Epithelial cell of prostate (primary cell): ENCODE results near the gene ODC1.

ENCODE experiments used
- DNase-seq: peaks from one replicate; pipeline ENCODE4 v3.0.0-alpha.2; 2011; ENCODE audit warnings: low read depth, low spot score
- H3K27ac ChIP-seq: fragments of 450-650 bp; 2 replicates; pipeline ENCODE4 v1.5.1; 2017; ENCODE audit warnings: mild to moderate bottlenecking

The ODC1 gene

GRCh38 chr2:10406016-10406415, 42.1 kb downstream of the ODC1 start:
- no peak for DNase-seq
- peak overlapping the region; percentile 82 for H3K27ac ChIP-seq

- DNase-seq, result peak; percentile 90
- H3K27ac ChIP-seq, result peak overlapping the region; percentile 82
Measured at GRCh38 chr2:10405448-10405847, 42.7 kb downstream of the ODC1 start.

GRCh38 chr2:10404324-10405143, 43.6 kb downstream of the ODC1 start:
- DNase-seq, result no peak
- peak overlapping the region; percentile 82 for H3K27ac ChIP-seq

- no peak overlapping the region for H3K27ac ChIP-seq
- no peak for DNase-seq
Measured at GRCh38 chr2:10402653-10403215, 45.4 kb downstream of the ODC1 start.

GRCh38 chr2:10402062-10402585, 46.0 kb downstream of the ODC1 start:
- H3K27ac ChIP-seq, result no peak overlapping the region
- no peak for DNase-seq

GRCh38 chr2:10400978-10401951, 46.9 kb downstream of the ODC1 start:
- no peak overlapping the region for H3K27ac ChIP-seq
- DNase-seq, result no peak

- no peak for DNase-seq
Measured at GRCh38 chr2:10400568-10400977, 47.6 kb downstream of the ODC1 start.

GRCh38 chr2:10400002-10400401, 48.1 kb downstream of the ODC1 start:
- no peak overlapping the region for H3K27ac ChIP-seq
- no peak for DNase-seq

More at GRCh38 chr2:10400568-10400977, 47.6 kb downstream of the ODC1 start:
- no peak overlapping the region for H3K27ac ChIP-seq

GRCh38 chr2:10399358-10399757, 48.8 kb downstream of the ODC1 start:
- no peak overlapping the region for H3K27ac ChIP-seq

GRCh38 chr2:10398496-10398895, 49.6 kb downstream of the ODC1 start:
- DNase-seq, result no peak
- H3K27ac ChIP-seq, result no peak overlapping the region

More at GRCh38 chr2:10399358-10399757, 48.8 kb downstream of the ODC1 start:
- DNase-seq, result no peak

- DNase-seq, result no peak
- no peak overlapping the region for H3K27ac ChIP-seq
Measured at GRCh38 chr2:10397878-10398277, 50.2 kb downstream of the ODC1 start.

GRCh38 chr2:10397297-10397875, 50.7 kb downstream of the ODC1 start:
- no peak for DNase-seq
- no peak overlapping the region for H3K27ac ChIP-seq

GRCh38 chr2:10396464-10396863, 51.7 kb downstream of the ODC1 start:
- no peak overlapping the region for H3K27ac ChIP-seq
- DNase-seq, result no peak

- no peak overlapping the region for H3K27ac ChIP-seq
- no peak for DNase-seq
Measured at GRCh38 chr2:10395893-10396292, 52.2 kb downstream of the ODC1 start.

GRCh38 chr2:10393640-10393982, 54.5 kb downstream of the ODC1 start:
- no peak overlapping the region for H3K27ac ChIP-seq
- DNase-seq, result no peak

GRCh38 chr2:10392951-10393639, 55.0 kb downstream of the ODC1 start:
- DNase-seq, result no peak
- no peak overlapping the region for H3K27ac ChIP-seq

GRCh38 chr2:10392548-10392947, 55.6 kb downstream of the ODC1 start:
- H3K27ac ChIP-seq, result no peak overlapping the region
- DNase-seq, result no peak

GRCh38 chr2:10392100-10392499, 56.0 kb downstream of the ODC1 start:
- DNase-seq, result no peak
- no peak overlapping the region for H3K27ac ChIP-seq

GRCh38 chr2:10390369-10390801, 57.7 kb downstream of the ODC1 start:
- no peak for DNase-seq
- peak overlapping the region; percentile 27 for H3K27ac ChIP-seq
